SK-N-MC (cell line): ENCODE data around the gene CTDSPL2.
"Not testable (repeated sequence)": the region's sequence is repeated elsewhere in the genome, so short reads cannot be mapped to it uniquely, and the experiment has no call there.

ENCODE experiments used
- DNase-seq: peaks from one replicate; pipeline ENCODE4 v3.0.0-alpha.2; 2011; ENCODE audit warnings: low read depth, low spot score
- H3K27ac ChIP-seq: fragments of 200-600 bp; sonication (generic); 2 replicates; pipeline ENCODE4 v1.5.1; 2016; ENCODE audit warnings: mixed run types
- H3K36me3 ChIP-seq: fragments of 200-600 bp; sonication (generic); 2 replicates; pipeline ENCODE4 v1.6.1; 2017; ENCODE audit warnings: antibody characterized with exemption, low read length, mixed read lengths; ENCODE audit not compliant: insufficient read depth
- H3K4me3 ChIP-seq: fragments of 200-600 bp; sonication (generic); 2 replicates; pipeline ENCODE4 v1.5.1; 2016
- H3K9ac ChIP-seq: fragments of 200-600 bp; sonication (generic); 2 replicates; pipeline ENCODE4 v1.8.0; 2017; ENCODE audit warnings: mixed run types, mixed read lengths; ENCODE audit not compliant: insufficient read length
- H3K9me3 ChIP-seq: fragments of 200-600 bp; sonication (generic); 2 replicates; pipeline ENCODE4 v1.6.1; 2017; ENCODE audit warnings: low read depth, mild to moderate bottlenecking, antibody characterized with exemption, low read length, moderate library complexity, mixed read lengths
- EZH2 ChIP-seq: fragments of 200-600 bp; sonication (generic); IDR thresholded peaks from one replicate; pipeline ENCODE4 v1.6.1; 2017; ENCODE audit warnings: antibody characterized with exemption
- FOXP2 ChIP-seq: optimal IDR thresholded peaks from 2 replicates; pipeline ENCODE3; 2011; ENCODE audit warnings: mild to moderate bottlenecking, moderate library complexity; ENCODE audit not compliant: insufficient read depth; ENCODE audit errors: extremely low read length, control extremely low read depth
- POLR2AphosphoS5 ChIP-seq: IDR thresholded peaks from 2 replicates; pipeline ENCODE4 v1.6.1; 2012; ENCODE audit warnings: mild to moderate bottlenecking, low read depth, low read length, borderline replicate concordance

The CTDSPL2 gene

GRCh38 chr15:44435893-44436667, 8.7 kb downstream of the CTDSPL2 start:
- no peak overlapping the region for H3K27ac ChIP-seq
- TF ChIP-seq EZH2 (no peak), FOXP2 (no peak), POLR2AphosphoS5 (no peak)
- no peak for DNase-seq
- 0 out of 2 replicates have a peak, but pooled peaks cover 3% of the 10 kb centered on the region for H3K9me3 ChIP-seq
- no peak overlapping the region for H3K9ac ChIP-seq
- no peak overlapping the region for H3K4me3 ChIP-seq
- H3K36me3 ChIP-seq = peaks cover 55% of the 10 kb centered on the region

DNA sequence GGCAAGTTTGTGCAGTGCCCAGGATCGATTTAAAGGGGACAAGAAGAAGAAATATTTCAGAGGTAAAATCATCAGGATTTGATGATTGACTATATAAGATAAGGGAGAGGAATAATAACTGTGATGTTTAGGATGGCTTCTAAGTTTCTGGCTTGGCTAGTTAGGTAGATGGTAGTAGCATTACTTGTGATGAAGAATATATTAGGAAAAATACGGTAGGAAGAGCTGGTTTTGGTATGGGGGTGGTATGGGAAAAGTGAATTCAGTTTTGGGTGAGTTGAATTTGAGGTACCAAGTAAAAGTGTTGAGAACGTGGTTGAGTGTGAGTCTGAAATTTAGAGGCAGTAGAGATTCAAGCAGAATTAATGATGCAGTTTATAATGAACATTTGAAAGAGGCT, 11.0 kb downstream of the CTDSPL2 start:
- Histone ChIP-seq H3K9me3 (peaks cover 3% of the 10 kb centered on the region; the same call in 1 of the 2 replicates), H3K9ac (no peak overlapping the region), H3K4me3 (no peak overlapping the region), H3K36me3 (peaks cover 41% of the 10 kb centered on the region), H3K27ac (no peak overlapping the region)
- TF ChIP-seq EZH2 (no peak), FOXP2 (no peak), POLR2AphosphoS5 (no peak)
- no peak for DNase-seq

DNA sequence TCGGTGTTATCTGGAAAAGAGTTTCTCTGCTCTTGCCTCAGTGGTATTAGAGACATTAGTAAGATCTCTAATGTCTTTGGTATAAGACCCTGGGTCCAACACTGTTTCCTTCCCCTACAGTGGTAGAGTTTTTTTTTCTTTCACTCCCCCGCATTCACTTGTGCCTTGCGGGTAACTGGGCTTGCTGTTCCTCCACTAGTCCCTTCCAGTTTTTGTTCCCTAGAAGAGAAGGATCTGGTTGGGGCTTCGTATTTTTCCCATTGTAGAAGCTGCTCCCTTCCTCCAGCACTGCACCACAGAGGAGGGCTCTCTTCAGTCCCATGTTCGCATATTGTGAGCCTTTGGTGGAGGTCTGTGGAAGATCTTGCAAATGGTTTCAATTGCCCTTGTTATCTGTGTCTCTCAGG, 13.7 kb downstream of the CTDSPL2 start:
- H3K9ac ChIP-seq = no peak overlapping the region
- no peak overlapping the region for H3K4me3 ChIP-seq
- no peak for TF ChIP-seq FOXP2
- TF ChIP-seq EZH2 = no peak
- TF ChIP-seq POLR2AphosphoS5 = no peak
- no peak for DNase-seq
- H3K9me3 ChIP-seq = peaks cover 3% of the 10 kb centered on the region; the same call in 1 of the 2 replicates
- no peak overlapping the region for H3K27ac ChIP-seq
- peaks cover 36% of the 10 kb centered on the region; the same call in 1 of the 2 replicates for H3K36me3 ChIP-seq

- Histone ChIP-seq H3K36me3 (peaks cover 38% of the 10 kb centered on the region), H3K4me3 (no peak overlapping the region), H3K27ac (no peak overlapping the region), H3K9me3 (peaks cover 3% of the 10 kb centered on the region; the same call in 1 of the 2 replicates), H3K9ac (no peak overlapping the region)
- TF ChIP-seq POLR2AphosphoS5 (no peak), EZH2 (no peak), FOXP2 (no peak)
- DNase-seq = no peak
Measured at GRCh38 chr15:44443515-44443914, 16.1 kb downstream of the CTDSPL2 start.

DNA sequence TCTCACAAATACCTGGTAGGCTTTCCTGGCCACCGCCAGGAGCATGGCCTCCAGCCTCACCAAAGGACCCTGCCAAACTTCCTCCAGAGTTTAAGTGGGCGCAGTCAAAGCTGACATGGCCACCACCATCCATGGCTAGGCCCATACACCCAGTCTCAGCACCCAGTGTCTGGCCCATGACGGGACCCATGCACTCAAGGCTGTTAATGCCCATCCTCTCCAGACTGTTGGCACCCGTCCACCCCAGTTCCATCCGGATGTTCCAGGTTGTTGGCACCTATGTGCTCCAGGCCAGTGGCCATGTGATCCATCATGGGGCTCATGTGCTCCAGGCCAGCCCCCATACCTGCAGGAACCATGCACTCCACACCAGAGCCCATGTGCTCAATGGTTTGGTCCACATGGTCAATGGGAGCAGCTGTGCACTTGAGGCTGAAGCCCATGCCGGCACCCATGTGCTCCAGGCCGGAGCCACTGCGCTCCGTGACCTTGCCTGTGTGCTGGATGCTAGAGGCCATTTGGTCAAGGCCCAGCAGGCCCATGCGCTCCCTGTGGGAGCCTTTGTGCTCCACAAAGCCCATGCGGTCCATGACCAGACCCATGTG, 20.4 kb downstream of the CTDSPL2 start:
- H3K27ac ChIP-seq = no peak overlapping the region
- TF ChIP-seq EZH2 (no peak), POLR2AphosphoS5 (no peak), FOXP2 (no peak)
- H3K4me3 ChIP-seq = no peak overlapping the region
- no peak for DNase-seq
- peaks cover 48% of the 10 kb centered on the region for H3K36me3 ChIP-seq
- no peak overlapping the region for H3K9ac ChIP-seq
- peaks cover 1% of the 10 kb centered on the region; the same call in 1 of the 2 replicates for H3K9me3 ChIP-seq

DNA sequence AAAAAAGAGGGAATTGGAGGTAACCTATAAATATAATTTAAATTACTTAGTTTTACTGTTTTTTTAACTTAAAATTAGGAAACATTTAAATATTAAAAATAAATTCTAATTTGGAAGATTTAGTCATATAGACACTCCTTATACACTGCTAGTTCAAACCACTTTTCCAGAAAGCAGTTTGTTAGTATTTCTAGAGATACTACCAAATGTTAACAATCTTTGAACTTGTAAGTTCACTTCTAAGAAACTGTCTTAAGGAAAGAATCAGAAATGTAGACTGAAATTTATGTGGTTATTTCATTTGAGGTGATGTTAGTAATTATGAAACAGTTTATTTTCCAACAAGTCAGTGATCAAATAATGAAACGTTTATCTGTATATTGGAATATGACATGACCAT, 22.7 kb downstream of the CTDSPL2 start:
- Histone ChIP-seq H3K27ac (no peak overlapping the region), H3K9ac (no peak overlapping the region), H3K4me3 (no peak overlapping the region), H3K36me3 (peaks cover 38% of the 10 kb centered on the region), H3K9me3 (peaks cover 4% of the 10 kb centered on the region; the same call in 1 of the 2 replicates)
- DNase-seq = no peak
- no peak for TF ChIP-seq FOXP2
- TF ChIP-seq POLR2AphosphoS5 = no peak
- no peak for TF ChIP-seq EZH2

GRCh38 chr15:44453578-44454283, 26.3 kb downstream of the CTDSPL2 start:
- not testable (repeated sequence) for DNase-seq, H3K4me3 ChIP-seq, H3K9me3 ChIP-seq, H3K9ac ChIP-seq, H3K27ac ChIP-seq
- H3K36me3 ChIP-seq = peaks cover 26% of the 10 kb centered on the region

- H3K9ac ChIP-seq = peak overlapping the region; percentile 2
- H3K9me3 ChIP-seq = no peaks in the 10 kb centered on the region
- H3K4me3 ChIP-seq = no peak overlapping the region
- TF ChIP-seq FOXP2 = no peak
- TF ChIP-seq EZH2 = no peak
- no peak for TF ChIP-seq POLR2AphosphoS5
- DNase-seq = no peak
- peak overlapping the region; percentile 1; the same call in 1 of the 2 replicates for H3K27ac ChIP-seq
- H3K36me3 ChIP-seq = peaks cover 44% of the 10 kb centered on the region
Measured at GRCh38 chr15:44458429-44458828, 31.0 kb downstream of the CTDSPL2 start.
